Keratinocyte (primary cell): ENCODE data around the gene KDM2A.

Source experiments
- EZH2 ChIP-seq: IDR thresholded peaks from one replicate; pipeline ENCODE4 v1.6.1; 2012; ENCODE audit warnings: inconsistent platforms, mild to moderate bottlenecking, low read length, moderate library complexity
- TF ChIP-seq, protein P1 (sequence below), 3 experiments: IDR thresholded peaks in 1 of 3; conservative IDR thresholded peaks in 1 of 3; optimal IDR thresholded peaks in 1 of 3; 2 replicates in 2 of 3; 3 replicates in 1 of 3; pipeline versions ENCODE3 to v1.5.1; 2011; ENCODE audit warnings: low read length in 3 of 3, mild to moderate bottlenecking in 3 of 3, moderate library complexity in 2 of 3, control low read depth in 1 of 3, inconsistent platforms in 1 of 3; ENCODE audit not compliant: insufficient read depth in 2 of 3; ENCODE audit errors: extremely low read depth in 1 of 3

DNA sequence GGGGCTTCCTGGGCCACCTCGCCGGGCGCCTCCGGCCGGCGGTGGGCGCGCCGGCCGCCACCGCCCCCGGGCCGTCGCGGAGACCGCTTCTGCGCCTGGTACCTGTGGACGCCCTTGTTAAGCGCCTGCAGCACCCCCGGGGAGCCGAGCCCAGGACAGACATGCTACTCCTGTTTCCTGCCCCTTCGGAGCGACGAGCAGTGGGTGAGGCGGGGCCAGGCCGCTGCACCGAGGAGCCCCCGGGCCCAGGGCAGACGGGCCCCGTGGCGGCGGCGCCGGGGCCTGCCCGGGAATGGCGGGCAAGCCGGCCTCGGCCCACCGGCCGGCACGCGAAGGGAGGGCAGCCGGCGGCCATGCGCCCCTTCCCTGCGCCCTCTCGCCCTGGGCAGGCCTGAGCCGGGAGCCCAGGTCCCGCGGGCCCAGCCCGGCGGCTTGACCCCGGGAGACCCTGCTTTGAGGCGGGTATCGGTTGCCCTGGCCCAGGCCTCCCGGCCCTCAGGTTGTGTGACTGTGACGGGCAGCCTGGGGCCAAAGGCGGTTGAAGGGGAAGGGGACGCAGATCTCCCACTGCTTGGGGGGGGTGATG is 789 bp upstream of the KDM2A start:
- TF ChIP-seq, protein P1, sequence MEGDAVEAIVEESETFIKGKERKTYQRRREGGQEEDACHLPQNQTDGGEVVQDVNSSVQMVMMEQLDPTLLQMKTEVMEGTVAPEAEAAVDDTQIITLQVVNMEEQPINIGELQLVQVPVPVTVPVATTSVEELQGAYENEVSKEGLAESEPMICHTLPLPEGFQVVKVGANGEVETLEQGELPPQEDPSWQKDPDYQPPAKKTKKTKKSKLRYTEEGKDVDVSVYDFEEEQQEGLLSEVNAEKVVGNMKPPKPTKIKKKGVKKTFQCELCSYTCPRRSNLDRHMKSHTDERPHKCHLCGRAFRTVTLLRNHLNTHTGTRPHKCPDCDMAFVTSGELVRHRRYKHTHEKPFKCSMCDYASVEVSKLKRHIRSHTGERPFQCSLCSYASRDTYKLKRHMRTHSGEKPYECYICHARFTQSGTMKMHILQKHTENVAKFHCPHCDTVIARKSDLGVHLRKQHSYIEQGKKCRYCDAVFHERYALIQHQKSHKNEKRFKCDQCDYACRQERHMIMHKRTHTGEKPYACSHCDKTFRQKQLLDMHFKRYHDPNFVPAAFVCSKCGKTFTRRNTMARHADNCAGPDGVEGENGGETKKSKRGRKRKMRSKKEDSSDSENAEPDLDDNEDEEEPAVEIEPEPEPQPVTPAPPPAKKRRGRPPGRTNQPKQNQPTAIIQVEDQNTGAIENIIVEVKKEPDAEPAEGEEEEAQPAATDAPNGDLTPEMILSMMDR (optimal IDR thresholded peaks at IDR 0.05 in 1 of 3, IDR thresholded peaks at IDR 0.05 in 1 of 3, conservative IDR thresholded peaks at IDR 0.05 in 1 of 3; ENCODE audit: extremely low read depth in 1 of 3, insufficient read depth in 2 of 3, low read length in 3 of 3) = no peak
- no peak for TF ChIP-seq EZH2
